Measurements from ENCODE around the gene C6orf141.

DNA sequence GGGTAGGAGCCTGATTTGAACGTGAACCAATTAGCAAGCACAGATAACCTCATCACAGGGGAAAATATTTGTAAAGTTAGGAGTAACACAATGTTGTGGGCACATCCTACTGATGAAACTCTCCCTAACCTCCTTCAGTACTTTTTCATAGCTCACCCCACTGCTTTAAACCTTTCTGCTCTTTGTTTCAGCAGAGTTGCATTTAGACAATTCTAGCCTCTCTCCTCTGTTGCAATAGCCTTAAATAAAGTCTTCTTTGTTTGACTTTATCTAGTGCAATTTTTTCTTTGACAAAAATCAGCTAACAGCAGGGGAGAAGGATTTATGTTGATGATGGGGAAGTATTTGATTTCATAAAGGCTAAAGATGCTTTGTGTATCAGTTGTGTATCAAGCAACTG, 14.1 kb downstream of the C6orf141 start:
- TF ChIP-seq, protein P1, sequence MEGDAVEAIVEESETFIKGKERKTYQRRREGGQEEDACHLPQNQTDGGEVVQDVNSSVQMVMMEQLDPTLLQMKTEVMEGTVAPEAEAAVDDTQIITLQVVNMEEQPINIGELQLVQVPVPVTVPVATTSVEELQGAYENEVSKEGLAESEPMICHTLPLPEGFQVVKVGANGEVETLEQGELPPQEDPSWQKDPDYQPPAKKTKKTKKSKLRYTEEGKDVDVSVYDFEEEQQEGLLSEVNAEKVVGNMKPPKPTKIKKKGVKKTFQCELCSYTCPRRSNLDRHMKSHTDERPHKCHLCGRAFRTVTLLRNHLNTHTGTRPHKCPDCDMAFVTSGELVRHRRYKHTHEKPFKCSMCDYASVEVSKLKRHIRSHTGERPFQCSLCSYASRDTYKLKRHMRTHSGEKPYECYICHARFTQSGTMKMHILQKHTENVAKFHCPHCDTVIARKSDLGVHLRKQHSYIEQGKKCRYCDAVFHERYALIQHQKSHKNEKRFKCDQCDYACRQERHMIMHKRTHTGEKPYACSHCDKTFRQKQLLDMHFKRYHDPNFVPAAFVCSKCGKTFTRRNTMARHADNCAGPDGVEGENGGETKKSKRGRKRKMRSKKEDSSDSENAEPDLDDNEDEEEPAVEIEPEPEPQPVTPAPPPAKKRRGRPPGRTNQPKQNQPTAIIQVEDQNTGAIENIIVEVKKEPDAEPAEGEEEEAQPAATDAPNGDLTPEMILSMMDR (optimal IDR thresholded peaks at IDR 0.05 in 1 of 3, IDR thresholded peaks at IDR 0.05 in 1 of 3, conservative IDR thresholded peaks at IDR 0.05 in 1 of 3; ENCODE audit: extremely low read depth in 1 of 3, insufficient read depth in 2 of 3, low read length in 3 of 3): no peak
- TF ChIP-seq EZH2 (IDR thresholded peaks at IDR 0.05; ENCODE audit: low read length): no peak

Measured in keratinocyte (primary cell).